NCI-H2171 (cell line): Measurements from ENCODE around the gene KAT2B.
A peak's percentile ranks its signal among the peaks of the same experiment; 100 is the strongest.

Experiments
- DNase-seq: peaks from one replicate; lab custom pipeline; 2025; lab: John Stamatoyannopoulos, UW

Gene KAT2B

GRCh38 chr3:20064796-20065564 is 24.7 kb downstream of the KAT2B start:
- DNase-seq = peak; percentile 52

DNA sequence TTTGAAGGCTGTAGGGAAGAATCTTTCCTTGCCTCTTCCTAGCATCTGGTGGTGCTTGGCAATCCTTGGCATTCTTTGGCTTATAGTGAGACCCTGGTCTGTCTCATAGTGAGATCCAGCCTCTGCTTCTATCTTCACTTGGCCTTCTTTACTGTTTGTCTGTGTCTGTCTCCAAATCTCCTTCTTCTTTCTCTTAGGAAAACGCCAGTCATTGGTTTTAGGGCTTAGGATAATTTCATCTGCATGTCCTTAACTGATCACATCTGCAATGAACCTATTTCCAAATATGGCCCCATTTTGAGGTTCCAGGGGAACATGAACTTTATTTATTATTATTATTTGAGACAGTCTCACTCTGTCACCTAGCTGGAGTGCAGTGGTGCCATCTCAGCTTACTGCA is 25.8 kb downstream of the KAT2B start:
- DNase-seq = no peak

GRCh38 chr3:20066850-20067617 is 26.8 kb downstream of the KAT2B start:
- no peak for DNase-seq

- no peak for DNase-seq
Observed at GRCh38 chr3:20068512-20069177, 28.4 kb downstream of the KAT2B start.

DNA sequence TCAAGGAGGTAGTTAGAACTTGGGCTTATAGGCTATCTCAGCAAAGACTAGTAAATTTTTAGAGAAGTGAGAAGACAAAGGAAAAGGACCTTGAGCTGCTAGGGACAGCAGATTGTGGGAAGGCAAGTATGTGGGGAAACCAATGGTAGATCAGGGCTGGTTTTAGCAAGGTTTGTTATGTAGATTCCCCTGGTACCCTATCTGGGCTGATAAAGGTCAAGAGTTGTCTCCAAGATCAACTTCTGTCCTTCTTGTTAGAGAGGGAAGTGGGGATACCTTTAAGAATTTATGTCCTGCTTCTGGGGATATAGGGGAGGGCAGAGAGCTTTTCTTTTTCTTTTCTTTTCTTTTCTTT is 28.9 kb downstream of the KAT2B start:
- DNase-seq = no peak

GRCh38 chr3:20071175-20071574 is 30.9 kb downstream of the KAT2B start:
- DNase-seq = no peak

- DNase-seq = no peak
Observed at GRCh38 chr3:20072422-20072821, 32.2 kb downstream of the KAT2B start.

DNA sequence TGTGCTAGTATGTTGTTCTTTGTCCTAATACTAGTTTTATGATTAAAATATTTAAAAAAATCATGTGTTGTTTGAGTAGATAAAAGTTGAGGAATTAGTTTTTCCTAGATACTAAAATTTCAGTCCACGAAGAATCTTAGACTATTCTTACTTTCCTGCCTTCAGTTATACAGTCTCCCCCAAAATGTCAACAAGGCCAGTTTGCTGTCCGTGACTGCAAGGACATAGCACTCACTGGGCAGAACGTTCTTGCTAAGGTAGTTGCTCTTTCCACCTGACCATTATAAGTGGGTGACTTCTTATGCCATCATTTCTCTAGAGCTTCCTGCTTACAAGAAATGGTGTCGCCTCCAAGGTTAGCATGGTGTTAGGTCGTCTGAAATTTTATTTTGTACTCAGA is 32.8 kb downstream of the KAT2B start:
- no peak for DNase-seq

DNA sequence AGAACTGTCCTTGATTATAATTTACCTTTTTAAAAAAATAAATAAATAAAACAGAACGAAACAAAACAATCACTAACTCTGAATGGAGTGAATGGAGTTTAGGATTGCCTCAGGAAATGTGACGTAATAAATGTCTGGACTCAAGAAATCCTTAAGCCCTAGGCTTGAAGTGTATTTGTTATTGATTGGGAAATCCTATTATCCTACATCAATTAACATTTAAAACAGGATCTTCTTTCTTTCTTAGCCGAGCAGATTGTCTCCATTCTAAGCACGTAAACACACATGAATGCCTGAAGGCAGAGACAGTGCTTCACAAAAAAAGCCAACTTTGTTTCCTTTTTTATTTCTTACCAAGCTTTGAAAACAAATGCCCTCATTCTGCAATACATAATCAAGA is 33.4 kb downstream of the KAT2B start:
- DNase-seq = no peak

DNA sequence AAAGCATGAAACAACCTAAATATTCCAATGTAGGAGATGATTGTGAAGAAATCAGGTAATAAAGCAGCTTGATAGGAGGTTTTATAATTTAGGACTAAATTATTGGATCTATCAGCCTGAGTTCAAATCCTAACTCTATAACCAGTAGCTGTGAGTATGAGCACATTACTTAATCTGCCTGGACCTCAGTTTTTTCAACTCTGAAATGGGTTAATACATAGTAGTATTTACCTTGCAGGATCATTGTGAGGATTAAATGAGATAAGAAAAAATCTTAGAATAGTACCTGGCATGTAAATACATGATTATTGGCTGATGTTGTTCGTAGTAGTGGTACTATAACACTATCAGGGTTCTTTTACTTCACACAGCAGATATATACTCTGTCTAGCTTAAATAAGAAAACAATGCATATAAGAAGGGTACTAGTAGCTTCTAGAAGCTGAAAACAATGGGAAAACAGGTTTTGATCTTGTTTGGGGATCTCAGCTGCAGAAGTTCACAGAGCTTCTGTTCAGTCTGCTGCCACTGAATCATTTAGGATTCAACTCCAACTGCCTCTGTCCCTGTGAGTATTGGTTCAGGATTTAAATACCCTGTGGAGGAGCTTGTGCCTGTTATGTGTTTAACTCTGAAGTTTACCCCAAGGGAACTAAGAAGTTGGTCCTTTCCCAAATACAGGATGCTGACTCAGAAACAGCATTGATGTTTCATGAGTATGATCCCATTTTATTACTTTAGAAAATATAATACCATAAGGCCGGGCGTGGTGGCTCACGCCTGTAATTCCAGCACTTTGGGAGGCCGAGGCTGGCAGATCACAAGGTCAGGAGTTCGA is 34.2 kb downstream of the KAT2B start:
- no peak for DNase-seq

DNA sequence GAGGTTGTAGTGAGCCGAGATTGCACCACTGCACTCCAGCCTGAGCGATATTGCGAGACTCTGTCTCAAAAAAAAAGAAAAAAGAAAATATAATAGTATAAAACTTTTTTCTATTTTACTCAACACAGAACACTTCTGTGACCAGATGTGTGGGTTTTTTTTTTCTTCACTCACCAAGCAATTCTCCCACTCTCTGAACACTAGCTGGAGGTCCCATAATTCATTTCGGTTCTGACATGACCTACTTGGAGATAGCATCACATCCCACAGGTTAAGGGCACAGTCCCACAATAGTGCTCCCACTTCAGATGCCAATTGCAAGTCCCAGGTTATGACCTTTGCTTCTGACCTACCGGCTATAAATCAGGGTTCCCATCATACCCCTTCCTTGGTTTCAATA is 35.0 kb downstream of the KAT2B start:
- no peak for DNase-seq

DNA sequence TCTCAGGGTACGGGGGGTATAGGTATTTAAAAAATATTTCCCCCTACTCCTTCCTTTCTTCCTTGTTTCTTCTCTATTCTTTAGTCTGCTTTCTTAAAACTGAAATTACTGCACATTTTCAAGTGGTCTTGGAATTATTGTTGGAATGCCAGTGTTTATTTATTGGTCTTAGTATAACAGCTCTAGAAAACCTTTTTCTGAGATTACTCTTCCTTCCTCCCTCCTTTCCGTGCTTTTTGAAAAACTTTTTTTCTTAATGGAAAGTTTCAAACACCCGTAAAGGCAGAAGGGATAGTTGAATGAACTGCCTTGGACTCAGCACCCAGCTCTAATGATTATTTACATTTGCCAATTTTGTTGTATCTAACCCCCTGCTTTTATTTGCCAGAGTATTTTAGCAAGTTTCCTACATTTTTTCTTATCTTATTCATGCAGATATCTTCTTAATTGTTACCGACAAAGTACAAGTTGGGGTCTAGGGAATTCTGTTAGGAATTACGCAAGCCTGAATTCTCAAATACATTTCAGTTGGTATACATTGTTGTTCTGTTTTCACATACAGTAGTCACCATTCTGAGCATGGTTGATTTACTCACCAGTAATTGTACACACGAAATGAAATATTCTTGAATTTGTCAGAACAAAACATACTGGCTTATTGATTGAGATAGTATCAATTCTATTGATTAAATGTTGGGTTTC is 36.2 kb downstream of the KAT2B start:
- no peak for DNase-seq

DNA sequence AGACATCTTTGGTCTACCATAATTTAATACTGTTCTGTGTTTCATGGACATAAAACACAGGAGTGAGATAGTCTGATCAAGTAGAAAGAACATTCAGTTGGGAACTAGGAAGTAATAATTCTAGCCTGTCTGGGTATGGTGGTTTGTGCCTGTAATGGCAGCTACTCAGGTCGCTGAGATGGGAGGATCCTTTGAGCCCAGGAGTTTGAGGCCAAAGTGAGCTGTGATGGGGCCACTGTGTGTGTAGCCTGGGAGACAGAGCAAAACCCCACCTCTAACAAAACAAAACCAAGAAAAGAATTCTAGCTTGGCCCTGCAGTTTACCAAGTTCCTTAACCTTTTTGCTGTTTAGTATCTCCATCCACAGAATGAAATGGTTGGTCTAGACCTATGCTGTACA is 36.8 kb downstream of the KAT2B start:
- no peak for DNase-seq

GRCh38 chr3:20078194-20078714 is 38.0 kb downstream of the KAT2B start:
- DNase-seq = no peak

DNA sequence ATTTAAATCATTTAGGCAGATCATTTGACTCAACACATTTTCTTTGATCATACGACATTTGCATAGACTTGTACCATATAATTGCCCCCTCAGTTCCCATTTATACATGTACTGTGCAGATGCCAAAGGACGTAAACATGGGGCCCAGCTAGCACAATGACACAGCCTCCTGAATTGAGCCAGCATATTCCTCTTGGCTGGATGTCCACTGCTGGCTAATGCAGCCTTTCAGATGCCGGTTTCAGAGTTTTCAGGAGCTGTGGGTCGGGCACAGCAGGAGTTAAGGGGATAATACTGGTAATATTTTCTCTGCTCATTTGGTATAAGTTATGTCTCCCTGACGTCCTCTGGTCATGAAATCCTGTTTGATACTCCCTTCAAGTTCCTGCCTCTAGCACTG is 39.4 kb downstream of the KAT2B start:
- no peak for DNase-seq

GRCh38 chr3:20080956-20081554 is 40.8 kb downstream of the KAT2B start:
- peak; percentile 12 for DNase-seq

DNA sequence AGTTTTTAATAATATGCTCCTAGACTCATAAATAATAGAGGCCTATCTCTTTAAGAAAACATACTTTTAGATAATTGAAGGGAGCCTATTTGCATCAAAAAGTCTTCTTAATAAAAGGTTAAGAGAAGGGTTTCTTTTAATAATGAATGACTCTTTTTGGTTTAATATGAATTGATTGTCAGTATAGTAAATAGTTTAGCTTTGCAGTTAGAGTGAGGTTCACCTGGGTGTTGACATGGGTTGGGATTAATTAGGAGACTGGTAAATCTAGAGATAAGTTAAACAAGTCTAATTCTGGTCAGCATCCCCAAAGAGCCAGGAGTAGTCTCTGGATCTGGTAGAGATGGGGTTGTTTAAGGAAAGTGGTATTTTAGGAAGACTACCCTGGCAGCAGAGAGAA is 43.0 kb downstream of the KAT2B start:
- no peak for DNase-seq

GRCh38 chr3:20083953-20084352 is 43.7 kb downstream of the KAT2B start:
- no peak for DNase-seq

DNA sequence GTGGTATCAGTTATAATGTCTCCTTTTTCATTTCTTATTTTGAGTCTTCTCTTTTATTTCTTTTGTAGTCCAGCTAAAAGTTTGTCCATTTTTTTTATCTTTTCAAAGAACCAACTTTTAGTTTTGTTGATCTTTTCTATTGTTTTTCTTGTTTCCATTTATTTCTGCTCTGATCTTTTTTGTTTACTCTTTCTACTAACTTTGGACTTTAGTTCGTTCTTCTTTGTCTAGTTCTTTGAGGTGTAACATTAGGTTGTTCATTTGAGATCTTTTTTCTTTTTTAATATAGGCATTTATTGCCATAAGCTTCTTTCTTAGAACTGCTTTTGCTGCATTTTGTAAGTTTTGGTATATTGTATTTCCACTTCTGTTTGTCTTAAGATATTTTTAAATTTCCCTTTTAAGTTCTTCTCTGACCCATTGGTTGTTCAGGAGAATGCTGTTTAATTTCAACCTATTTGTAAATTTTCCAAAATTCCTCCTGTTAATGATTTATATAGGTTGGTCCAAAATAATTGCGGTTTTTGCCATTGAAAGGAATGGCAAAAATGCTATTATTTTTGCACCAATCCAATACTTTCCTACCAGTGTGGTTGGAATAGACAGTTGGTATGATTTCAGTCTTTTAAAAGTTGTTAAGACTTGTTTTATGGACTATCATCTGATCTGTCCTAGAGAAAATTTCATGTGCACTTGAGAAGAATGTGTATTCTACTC is 51.2 kb downstream of the KAT2B start:
- DNase-seq = no peak

- DNase-seq = no peak
Observed at GRCh38 chr3:20095470-20095869, 55.2 kb downstream of the KAT2B start.
